ENCODE results near the gene CPVL.
"Not testable (repeated sequence)": the region's sequence is repeated elsewhere in the genome, so short reads cannot be mapped to it uniquely, and the experiment has no call there.

CPVL gene

DNA sequence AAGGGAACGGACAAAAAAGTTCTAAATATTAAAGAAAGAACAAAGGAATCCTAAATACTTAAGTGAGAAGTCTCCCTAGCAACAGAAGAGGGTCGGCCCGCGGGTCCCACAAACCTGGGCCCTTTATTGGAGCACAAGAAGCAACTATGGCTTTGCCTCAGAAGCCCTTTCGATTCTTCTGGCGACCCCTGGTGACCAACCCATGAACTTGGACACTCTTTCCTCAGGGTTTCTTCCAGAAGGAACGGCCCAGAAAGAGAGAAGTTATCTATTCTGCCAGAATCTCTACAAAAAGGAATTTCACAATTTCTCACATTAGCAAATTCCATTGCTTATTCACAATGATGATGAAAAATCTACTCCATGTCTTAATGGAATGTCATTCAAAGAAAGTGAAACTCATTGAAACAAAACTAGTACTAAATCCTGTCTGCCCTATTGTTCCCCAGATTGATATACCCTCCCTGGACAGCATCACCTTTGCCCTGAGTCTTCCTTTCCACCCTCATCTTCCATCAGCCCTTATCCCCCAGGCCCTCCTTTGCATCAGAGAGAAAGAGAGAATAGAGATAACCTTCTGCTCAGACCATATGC, 43.7 kb downstream of the CPVL start:
- H3K27ac ChIP-seq, result no peak overlapping the region

DNA sequence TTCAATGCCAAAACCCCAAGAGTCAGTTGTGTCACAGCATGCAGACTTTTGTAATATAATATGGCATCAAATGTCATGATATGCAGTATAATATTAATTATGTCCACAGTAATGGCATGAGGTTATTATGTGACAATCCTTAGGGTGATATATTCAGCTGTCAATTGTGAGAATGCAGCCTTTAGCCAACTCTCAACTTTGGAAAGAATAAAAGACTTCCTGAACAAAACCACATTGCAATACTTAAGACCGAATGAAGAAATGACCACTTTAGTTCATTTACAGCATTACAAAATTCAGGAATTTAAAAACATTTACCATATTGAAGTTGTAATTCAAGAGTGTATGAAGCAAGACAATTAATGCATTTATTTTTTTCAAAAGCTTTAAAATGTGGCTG, 45.4 kb downstream of the CPVL start:
- TF ChIP-seq ZFX (IDR thresholded peaks at IDR 0.05; ENCODE audit: borderline replicate concordance), result no peak
- no peak overlapping the region for H3K27ac ChIP-seq

More for the DNA sequence above, 43.7 kb downstream of the CPVL start:
- TF ChIP-seq, protein P1, sequence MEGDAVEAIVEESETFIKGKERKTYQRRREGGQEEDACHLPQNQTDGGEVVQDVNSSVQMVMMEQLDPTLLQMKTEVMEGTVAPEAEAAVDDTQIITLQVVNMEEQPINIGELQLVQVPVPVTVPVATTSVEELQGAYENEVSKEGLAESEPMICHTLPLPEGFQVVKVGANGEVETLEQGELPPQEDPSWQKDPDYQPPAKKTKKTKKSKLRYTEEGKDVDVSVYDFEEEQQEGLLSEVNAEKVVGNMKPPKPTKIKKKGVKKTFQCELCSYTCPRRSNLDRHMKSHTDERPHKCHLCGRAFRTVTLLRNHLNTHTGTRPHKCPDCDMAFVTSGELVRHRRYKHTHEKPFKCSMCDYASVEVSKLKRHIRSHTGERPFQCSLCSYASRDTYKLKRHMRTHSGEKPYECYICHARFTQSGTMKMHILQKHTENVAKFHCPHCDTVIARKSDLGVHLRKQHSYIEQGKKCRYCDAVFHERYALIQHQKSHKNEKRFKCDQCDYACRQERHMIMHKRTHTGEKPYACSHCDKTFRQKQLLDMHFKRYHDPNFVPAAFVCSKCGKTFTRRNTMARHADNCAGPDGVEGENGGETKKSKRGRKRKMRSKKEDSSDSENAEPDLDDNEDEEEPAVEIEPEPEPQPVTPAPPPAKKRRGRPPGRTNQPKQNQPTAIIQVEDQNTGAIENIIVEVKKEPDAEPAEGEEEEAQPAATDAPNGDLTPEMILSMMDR (IDR thresholded peaks at IDR 0.05), result peak; percentile 89
- no peak for TF ChIP-seq ZFX (IDR thresholded peaks at IDR 0.05; ENCODE audit: borderline replicate concordance)

DNA sequence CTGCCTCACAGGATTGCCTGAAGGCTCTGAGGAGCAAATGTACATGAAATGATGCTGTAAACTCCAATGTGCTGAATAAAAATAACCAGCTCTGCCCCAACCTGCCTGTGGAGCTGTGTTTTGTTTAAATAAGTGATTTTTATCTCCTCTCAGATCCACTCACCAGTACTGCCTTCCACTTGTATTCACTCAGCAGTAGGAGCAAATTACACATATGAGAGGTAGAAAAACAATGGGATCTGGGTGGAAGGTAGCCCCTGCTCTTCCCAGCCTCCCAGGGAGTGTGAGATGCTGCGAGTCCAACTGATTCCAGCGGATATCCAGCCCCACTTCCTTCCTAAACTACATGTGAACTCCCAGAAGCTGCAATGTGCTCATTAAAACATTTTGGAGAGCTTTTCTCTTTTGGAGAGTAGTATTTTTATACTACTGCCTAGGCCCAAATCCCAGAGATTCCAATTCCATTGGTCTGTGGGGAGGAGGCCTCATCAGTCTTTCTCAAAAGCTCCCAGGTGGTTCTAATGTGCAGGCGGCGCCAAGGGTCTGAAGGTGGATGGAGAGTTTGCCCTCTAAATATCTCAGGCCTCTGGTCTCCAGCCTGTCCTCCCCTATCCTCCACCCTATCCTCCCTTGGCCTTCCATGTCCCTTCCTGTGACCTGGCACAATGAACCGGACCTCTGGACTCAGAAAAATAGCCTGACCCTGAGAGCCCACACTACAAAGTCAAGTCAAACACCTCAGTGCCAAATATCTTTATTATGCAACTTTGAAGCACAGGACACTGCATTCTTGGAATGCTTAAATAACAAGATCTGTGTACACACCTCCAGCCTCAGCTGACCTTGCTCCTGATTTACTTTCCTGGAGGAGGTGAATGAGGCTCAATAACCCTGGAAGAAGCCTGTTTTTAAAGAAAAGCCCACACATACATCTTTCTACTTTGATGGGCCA, 46.2 kb downstream of the CPVL start:
- no peak for TF ChIP-seq ZFX (IDR thresholded peaks at IDR 0.05; ENCODE audit: borderline replicate concordance)
- TF ChIP-seq, protein P1 (IDR thresholded peaks at IDR 0.05), result no peak
- H3K27ac ChIP-seq, result no peak overlapping the region

DNA sequence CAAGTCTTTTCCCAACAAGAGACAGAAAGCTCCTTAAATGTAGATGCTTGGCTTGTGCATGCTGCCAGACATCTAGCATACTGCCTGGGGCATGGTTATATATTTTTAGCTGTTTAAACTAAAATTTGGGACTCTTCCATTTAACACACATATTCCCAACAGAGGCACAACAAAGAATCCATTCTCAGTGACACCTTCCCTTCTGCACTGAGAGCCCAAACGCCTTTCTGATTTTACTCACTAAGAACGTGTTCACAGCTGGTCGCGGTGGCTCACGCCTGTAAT, 49.9 kb downstream of the CPVL start:
- TF ChIP-seq, protein P1 (IDR thresholded peaks at IDR 0.05), result no peak
- TF ChIP-seq ZFX (IDR thresholded peaks at IDR 0.05; ENCODE audit: borderline replicate concordance), result no peak
- no peak overlapping the region for H3K27ac ChIP-seq

DNA sequence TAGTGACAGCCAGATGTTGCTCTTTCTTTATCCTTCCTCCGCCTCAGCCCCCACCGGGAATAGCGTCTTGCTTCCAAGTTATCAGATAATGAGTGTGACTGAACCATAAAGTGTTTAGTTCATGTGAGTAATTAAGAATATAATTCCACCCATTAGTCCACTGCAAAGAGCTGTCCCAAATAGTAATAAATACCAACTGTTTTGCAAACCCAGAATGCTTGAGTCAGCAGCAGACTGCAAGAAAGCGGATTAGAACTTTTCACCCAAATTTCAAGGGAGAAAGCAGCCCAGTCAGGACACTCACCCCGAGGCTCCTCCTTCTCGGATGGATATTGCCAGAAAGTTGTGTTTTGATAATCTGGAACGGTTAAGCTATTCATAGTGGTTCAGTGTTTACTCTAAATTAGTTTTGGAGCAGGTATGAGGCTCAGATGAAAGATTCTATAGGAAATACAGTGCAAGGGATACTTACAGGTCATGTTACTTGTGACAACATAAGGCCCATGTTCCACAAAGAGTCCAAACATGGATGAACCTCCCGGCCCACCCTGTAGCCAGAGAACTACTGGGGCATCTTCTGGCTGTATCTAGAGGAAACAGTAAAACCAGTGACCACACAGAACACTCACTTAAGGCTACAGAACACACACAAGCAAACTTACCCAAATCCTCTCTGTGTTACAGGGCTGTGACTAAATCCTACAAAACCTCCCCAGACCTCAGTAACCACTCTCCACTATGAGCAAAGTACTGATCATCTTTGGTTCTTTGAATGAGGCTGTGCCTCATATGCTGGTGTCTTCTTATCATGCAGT, 50.5 kb downstream of the CPVL start:
- H3K27ac ChIP-seq, result no peak overlapping the region
- TF ChIP-seq, protein P1 (IDR thresholded peaks at IDR 0.05), result no peak
- TF ChIP-seq ZFX (IDR thresholded peaks at IDR 0.05; ENCODE audit: borderline replicate concordance), result no peak

DNA sequence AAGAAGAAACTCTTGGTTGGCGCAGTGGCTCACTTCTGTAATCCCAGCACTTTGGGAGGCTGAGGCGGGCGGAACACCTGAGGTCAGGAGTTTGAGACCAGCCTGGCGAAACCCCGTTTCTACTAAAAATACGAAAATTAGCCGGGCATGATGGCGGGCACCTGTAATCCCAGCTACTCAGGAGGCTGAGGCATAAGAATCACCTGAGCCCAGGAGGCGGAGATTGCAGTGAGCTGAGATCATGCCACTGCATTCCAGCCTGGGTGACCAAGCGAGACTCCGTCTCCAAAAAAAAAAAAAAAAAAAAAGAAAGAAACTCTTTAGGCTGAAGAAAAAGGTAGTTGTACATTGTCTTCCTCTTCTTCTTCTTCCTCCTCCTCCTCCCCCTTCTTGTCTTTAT, 53.2 kb downstream of the CPVL start:
- H3K27ac ChIP-seq, result not testable (repeated sequence)

DNA sequence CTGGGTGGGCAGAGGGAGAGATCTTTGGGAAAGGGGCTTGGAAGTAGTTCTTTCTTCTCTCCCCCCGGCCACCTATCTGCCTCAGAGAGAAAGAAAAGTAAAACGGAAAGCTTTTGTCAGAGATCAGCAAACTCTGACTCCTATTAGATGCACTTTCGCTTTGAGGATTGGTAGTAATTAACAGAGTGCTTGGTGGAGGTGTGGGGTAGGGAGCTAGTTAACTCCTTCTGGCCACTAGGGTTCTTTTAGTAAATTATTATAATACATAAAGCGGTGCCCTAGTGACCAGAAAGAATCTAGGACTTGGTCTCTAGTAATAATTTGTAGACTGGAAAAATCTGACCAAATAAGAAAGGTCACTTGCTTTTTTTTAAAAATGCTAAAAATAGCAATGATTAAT, 54.6 kb downstream of the CPVL start:
- no peak for TF ChIP-seq ZFX (IDR thresholded peaks at IDR 0.05; ENCODE audit: borderline replicate concordance)
- TF ChIP-seq, protein P1 (IDR thresholded peaks at IDR 0.05), result 0 out of 2 replicates have a peak, but pooled peaks have one; percentile 9
- H3K27ac ChIP-seq, result no peak overlapping the region
